Neural progenitor cell (in vitro differentiated cells): ENCODE results near the gene PEMT.

Experiments used
- CTCF ChIP-seq: fragments of 200-600 bp; sonication (generic); IDR thresholded peaks from 2 replicates; pipeline ENCODE4 v1.5.1; 2017; ENCODE audit warnings: antibody characterized with exemption, mild to moderate bottlenecking
- EZH2phosphoT487 ChIP-seq: fragments of 200-600 bp; sonication (generic); IDR thresholded peaks from 2 replicates; pipeline ENCODE4 v1.6.1; 2017; ENCODE audit warnings: antibody characterized with exemption

- TF ChIP-seq CTCF = no peak
- TF ChIP-seq EZH2phosphoT487 = no peak
These were observed 78.6 kb downstream of the PEMT start for GRCh38 chr17:17512866-17513265.
